HG03066 (cell line): ENCODE data around the gene PLA2G4D.

ENCODE experiments used
- ATAC-seq: cut with Tn5 transposase; IDR thresholded peaks from one replicate; pipeline ENCODE4 v1.9.1; 2021; ENCODE audit warnings: low read depth; ENCODE audit not compliant: unreplicated experiment

The PLA2G4D gene

GRCh38 chr15:42057799-42058646 is 36.3 kb downstream of the PLA2G4D start:
- no peak for ATAC-seq

GRCh38 chr15:42056934-42057798 is 37.2 kb downstream of the PLA2G4D start:
- ATAC-seq, result no peak

DNA sequence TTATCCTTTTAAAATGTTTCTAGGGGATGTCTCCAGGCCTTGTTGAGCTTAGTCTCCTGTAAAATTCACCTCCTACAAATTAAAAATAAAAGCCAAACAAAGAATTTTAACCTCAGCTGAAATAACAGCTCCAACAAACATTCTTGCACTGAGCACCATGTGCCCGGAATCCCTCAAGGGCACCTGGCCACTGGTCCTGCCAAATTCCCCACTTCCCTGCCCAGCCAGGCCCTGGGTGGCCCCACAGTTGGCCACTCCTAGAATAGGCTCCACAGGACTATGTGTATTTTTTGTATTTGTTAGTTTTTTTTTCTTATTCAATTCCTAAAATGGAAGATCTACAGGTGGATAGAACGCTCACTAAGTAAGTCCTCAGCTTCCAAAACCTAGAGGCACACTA is 40.4 kb downstream of the PLA2G4D start:
- ATAC-seq, result no peak

- ATAC-seq, result no peak
Measured at GRCh38 chr15:42053010-42053409, 41.4 kb downstream of the PLA2G4D start.

DNA sequence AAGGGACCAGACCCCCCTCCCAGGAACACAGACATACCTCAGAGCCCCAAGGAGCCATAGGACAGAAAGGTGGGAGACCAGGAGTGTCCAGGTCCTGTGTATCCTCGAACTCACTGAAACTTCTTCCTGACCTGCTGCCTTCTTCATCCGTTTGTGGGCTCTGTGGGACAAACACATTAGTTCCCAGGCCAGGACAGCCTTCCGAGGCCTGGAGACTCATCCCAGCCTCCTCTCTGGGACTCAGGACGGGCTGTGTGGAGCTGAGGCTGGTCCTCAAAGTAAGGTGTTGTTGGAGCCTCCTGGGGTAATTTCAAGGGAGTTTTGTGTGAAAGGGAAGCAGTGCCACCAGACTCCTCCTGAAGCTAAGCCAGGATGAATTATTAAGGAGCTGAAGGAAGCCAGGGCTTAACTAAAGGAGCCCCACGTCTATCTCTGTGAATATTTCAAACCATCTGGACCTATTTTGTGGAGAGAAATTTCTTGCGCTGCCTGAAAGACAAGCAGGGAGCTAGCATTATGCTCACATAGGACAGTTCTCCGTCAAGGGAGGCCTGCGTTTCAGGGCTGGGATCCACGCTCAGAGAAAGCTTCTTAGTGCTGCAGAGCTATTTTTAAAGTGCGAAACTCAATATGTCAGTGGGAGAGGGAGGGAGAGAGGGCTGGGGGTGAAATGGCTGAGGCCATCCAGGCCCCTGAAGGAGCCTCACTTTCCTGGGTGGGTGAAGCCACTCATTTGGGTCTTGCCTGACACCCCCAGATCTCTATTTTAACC is 43.7 kb downstream of the PLA2G4D start:
- ATAC-seq, result no peak

DNA sequence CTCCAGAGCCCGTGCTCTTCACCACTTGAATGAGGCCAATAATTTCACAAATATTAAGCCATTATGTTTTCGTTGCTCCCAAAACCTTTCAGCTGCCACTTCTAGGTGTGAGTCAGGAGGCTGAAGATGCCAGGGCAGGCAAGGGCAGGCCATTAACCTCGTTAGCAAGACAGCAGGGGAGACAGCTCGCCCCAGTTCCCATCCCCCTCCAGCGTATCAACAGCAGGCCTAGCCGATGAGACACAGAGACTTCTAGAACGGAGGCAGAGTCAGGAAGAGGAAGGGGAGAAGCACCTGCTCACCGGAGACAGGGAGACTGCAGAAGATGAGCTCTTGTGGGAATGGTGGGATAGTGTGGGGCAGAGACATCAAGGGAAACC is 45.6 kb downstream of the PLA2G4D start:
- no peak for ATAC-seq

- ATAC-seq, result no peak
Measured at GRCh38 chr15:42048080-42048820, 46.1 kb downstream of the PLA2G4D start.

- no peak for ATAC-seq
Measured at GRCh38 chr15:42046597-42046996, 47.8 kb downstream of the PLA2G4D start.

DNA sequence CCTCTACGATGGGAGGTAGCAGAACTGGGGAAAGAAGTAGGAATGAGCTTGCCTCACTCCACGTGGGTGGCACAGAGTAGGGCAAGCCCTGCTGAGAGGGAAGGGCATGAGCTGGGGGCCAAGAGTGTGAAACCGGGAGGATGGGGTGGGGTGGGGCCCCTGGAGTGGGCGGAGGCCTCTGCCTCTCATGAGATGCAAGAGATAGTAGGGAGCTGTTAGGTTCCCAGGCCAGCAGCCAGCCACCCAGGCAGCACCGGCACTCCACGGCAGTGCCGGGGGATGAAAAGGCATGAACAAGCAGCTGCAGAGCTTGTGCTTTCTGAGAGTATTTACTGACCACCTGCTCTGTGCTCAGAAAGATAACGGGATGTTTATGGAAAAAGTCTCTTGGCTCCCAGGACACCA is 49.1 kb downstream of the PLA2G4D start:
- ATAC-seq, result no peak

DNA sequence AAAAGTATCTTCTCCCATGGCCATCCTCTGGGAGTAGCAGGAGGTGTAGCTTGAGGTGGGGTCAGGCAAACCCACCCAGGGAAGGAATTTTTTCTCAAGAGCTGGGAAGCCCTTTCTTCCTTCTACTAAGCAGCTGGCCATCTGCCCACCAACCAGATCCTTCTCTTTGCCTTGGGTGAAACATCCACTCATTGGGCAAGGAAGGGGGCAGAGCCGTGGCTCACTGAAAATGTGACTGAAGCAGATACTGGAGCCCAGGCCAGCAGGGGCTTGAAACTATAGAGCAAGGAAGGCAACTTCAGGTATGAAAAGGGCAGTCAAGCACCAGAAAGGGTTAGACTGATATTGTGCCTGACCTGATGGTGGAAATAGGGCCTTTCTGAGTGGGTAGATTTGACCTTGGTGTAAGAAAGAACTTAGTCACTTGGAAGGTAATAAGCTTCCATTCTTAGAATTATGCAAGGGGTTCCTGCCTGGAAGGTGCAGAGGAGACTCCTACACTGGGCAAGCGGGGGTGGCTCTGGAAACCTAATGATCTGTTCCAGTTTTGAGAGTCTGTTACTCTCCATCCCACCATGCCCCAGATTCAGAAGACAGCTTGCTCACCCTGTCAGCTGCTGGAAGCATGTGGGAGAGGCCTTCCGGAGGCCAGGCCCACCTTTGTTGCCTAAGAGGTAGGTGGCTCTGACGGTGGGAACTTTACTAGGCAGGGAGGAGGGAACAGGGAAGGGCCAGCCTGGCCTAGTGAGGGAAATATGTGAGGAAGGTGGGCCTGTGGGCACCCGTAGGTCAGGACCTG is 51.6 kb downstream of the PLA2G4D start:
- ATAC-seq, result no peak

GRCh38 chr15:42038401-42038800 is 56.0 kb downstream of the PLA2G4D start:
- ATAC-seq, result no peak

DNA sequence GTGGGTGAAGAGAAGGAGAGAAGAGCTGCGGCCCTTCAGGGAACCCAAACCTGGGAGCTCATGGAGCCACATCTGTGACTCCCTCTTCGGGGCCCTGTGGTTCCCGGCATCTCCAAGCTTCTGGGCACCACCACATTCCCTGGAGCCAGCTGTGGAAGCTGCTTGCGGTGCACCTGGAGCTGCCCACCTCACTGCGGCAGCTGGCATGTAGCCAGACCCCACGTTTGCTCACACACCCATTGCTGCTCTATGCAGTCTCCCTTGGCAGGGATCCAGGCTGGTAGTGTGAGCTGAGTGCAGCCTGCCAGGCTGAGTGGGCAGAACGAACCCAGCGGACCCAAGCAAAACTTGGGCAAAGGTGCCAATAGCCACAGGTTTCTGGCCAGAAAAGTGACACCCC is 56.7 kb downstream of the PLA2G4D start:
- no peak for ATAC-seq

- no peak for ATAC-seq
Measured at GRCh38 chr15:42036966-42037365, 57.4 kb downstream of the PLA2G4D start.

- ATAC-seq, result no peak
Measured at GRCh38 chr15:42036112-42036905, 58.1 kb downstream of the PLA2G4D start.

DNA sequence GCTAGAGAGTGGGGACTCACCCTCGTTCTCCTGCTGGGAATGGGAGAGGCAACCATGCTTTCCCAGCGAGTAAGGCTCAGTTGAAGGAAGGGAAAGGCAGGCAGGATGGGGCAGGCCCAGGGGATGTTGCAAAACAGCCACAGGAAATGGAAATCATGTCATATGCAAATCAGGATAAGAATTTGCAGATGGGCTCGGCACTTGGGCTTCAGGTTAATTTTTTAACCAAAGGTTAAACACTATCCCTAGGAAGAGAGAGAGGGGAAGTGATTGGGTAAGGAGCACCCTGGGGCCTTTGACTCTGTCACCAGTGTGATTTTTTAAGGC is 59.0 kb downstream of the PLA2G4D start:
- ATAC-seq, result no peak

- ATAC-seq, result no peak
Measured at GRCh38 chr15:42034628-42035434, 59.5 kb downstream of the PLA2G4D start.

DNA sequence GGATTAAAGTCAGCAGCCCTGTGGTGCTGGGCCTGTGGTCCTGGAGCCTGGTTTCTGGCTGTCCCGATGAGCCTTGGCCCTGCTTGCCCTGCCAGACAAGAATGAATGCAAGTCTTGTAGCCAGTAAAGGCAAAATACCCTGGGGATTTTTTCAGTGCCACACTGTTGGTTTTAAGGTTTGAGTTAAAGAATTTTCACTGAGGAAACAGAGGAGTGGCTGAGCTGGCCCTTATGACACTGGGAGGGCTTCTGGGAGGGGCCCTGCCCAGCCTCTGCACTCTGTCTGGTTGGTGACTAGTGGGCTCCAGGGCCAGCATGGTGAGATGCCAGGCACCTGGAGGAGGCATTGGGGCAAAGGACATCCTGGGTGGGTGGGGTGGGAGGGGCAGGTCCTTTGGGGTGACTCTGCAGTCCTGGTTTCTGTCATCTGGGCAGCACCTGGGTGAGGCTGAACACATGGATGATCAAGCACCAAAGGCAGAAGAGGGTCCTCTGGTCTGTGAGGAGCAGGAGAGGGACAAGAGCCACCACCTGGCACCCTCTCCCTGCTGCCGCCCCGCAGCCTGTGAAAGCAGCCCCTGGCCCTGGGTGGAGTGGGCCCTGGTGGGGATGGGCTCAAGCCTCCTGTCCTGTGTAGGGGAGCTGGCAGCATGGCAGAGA is 61.0 kb downstream of the PLA2G4D start:
- no peak for ATAC-seq
